K562 (cell line): ENCODE results near the gene NUP210. TPM values are rescaled to one million over a fixed set of nuclear protein-coding genes. Genes with fewer than 3 reads are reported as not detected.

Experiments
- FOXJ3 ChIP-seq: sonication (generic); formaldehyde crosslinking; IDR thresholded peaks from 2 replicates; pipeline ENCODE4 v1.4.0; 2020; ENCODE audit warnings: mild to moderate bottlenecking, missing genetic modification reagents
- KAT7 ChIP-seq: sonication (generic); formaldehyde crosslinking; IDR thresholded peaks from 2 replicates; pipeline ENCODE4 v1.8.0; 2022; ENCODE audit warnings: missing genetic modification reagents, mild to moderate bottlenecking, borderline replicate concordance
- MTF1 ChIP-seq: fragments of 250-450 bp; sonication (Bioruptor Pico); IDR thresholded peaks from 2 replicates; pipeline ENCODE4 v1.9.0; 2021; ENCODE audit warnings: moderate library complexity, mild to moderate bottlenecking, inconsistent platforms, borderline replicate concordance
- PCBP2 ChIP-seq: fragments of 200-400 bp; formaldehyde crosslinking; IDR thresholded peaks from 2 replicates; pipeline ENCODE4 v1.6.1; 2018; ENCODE audit warnings: low read length, low read depth, mild to moderate bottlenecking, moderate library complexity; ENCODE audit not compliant: poor library complexity, severe bottlenecking
- RAD21 ChIP-seq, 2 experiments: fragments of 250-450 bp in 1 of 2; fragments of 450-650 bp in 1 of 2; sonication (Bioruptor Pico) in 1 of 2; formaldehyde crosslinking in 1 of 2; IDR thresholded peaks in 1 of 2; conservative IDR thresholded peaks in 1 of 2; 2 replicates each; pipeline versions ENCODE4 v1.4.0 to v1.8.0; 2020 to 2022; ENCODE audit warnings: mild to moderate bottlenecking in 2 of 2, moderate library complexity in 1 of 2
- ZNF239 ChIP-seq: fragments of 250-450 bp; sonication (Bioruptor Pico); IDR thresholded peaks from 2 replicates; pipeline ENCODE4 v1.4.0; 2020; ENCODE audit warnings: mild to moderate bottlenecking
- polyA plus RNA-seq, 8 experiments: library from polyadenylated mRNA; depleted of rRNA in 4 of 8; stranded (reverse) in 5 of 8; unstranded in 3 of 8; fragments of >200 nt; fragmentation: Nextera tagmentation in 2 of 8; fragmentation: Illumina TruSeq in 1 of 8; extraction: Ambion mirVana in 2 of 8; extraction: Trizol in 1 of 8; gene quantifications; 2 replicates each; pipeline versions ENCODE4 v1.2.1 to v1.2.3, GENCODE V29; 2011 to 2014; ENCODE audit warnings: inconsistent platforms in 1 of 8, missing spikeins in 1 of 8
- total RNA-seq, 7 experiments: library from RNA; depleted of rRNA in 6 of 7; stranded (reverse); fragments of >200 nt in 6 of 7; fragmentation: Illumina TruSeq in 2 of 7; extraction: Trizol in 2 of 7; gene quantifications; 2 replicates each; pipeline versions ENCODE4 v1.2.1 to v1.2.3, GENCODE V29; 2011 to 2021; ENCODE audit warnings: low replicate concordance in 1 of 7
- TF ChIP-seq, protein P1 (sequence below): fragments of 250-450 bp; sonication (Bioruptor Pico); IDR thresholded peaks from 2 replicates; pipeline ENCODE4 v1.5.0; 2022; ENCODE audit warnings: mild to moderate bottlenecking
- TF ChIP-seq, protein P2 (sequence below), 2 experiments: fragments of 450-650 bp in 1 of 2; IDR thresholded peaks; 2 replicates each; pipeline ENCODE4 v1.6.1; 2011 to 2017; ENCODE audit warnings: low read depth in 2 of 2, antibody characterized with exemption in 1 of 2, borderline replicate concordance in 1 of 2, low read length in 1 of 2, mild to moderate bottlenecking in 1 of 2, mixed read lengths in 1 of 2; ENCODE audit not compliant: control insufficient read depth in 1 of 2
- TF ChIP-seq, protein P3 (sequence below): fragments of 250-450 bp; sonication (Bioruptor Pico); IDR thresholded peaks from 2 replicates; pipeline ENCODE4 v1.4.0; 2020; ENCODE audit warnings: borderline replicate concordance
- TF ChIP-seq, protein P4 (sequence below): sonication (generic); formaldehyde crosslinking; IDR thresholded peaks from 2 replicates; pipeline ENCODE4 v1.9.0; 2022; ENCODE audit warnings: mild to moderate bottlenecking, missing genetic modification reagents
- TF ChIP-seq, protein P5 (sequence below): fragments of 250-450 bp; sonication (Bioruptor Pico); IDR thresholded peaks from 2 replicates; pipeline ENCODE4 v1.5.0; 2021
- TF ChIP-seq, protein P6 (sequence below): sonication (generic); formaldehyde crosslinking; IDR thresholded peaks from 2 replicates; pipeline ENCODE4 v1.8.0; 2022; ENCODE audit warnings: mild to moderate bottlenecking, missing genetic modification reagents

NUP210 gene
- total and polyA plus RNA-seq, 9 of the 15 experiments (the other 6 are each of a cell fraction or from before 2014, with no cell fraction given) = 1.2 to 138 (median 44.0) TPM

DNA sequence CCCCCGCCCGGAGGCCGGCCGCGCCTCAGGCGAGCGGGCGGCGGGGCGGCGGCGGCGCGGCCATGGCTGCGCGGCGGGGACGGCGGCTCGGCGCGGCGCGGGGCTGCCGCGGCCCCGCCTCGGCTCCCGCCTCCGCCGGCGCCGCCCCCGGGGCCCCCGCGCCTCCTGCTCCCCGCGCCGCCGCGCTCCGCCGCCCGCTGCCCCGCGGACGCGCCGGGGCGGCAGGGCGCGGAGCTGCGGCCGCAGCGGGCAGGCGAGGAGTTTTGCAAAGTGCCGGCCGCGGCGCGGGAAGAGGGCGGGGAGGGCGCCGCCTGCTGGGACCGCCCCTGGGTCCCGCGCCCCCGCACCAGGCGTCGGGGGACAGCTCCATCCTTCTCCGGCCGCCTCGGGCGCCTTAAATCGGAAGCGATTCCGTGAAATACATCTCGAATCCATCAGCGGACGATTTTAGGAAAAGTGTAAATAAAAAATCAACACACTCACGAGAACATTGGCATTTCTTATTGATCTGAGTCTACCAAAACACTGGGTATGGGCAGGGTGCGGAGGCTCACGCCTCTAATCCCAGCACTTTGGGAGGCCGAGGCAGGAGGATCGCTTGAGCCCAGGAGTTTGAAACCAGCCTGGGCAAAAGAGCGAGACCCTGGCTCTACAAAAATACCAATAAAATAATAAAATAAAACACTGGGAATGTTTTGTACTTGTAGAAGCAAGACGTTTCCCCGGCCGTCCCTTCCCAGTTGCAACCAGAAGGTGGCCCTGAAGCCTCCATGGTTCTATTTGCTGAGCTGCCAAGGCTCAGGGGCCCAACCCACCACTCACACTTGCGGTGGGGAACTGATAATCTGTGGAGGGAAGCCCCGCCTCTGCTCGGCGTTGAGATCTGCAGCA is 136.9 kb downstream of the NUP210 start (continued):
- TF ChIP-seq, protein P1, sequence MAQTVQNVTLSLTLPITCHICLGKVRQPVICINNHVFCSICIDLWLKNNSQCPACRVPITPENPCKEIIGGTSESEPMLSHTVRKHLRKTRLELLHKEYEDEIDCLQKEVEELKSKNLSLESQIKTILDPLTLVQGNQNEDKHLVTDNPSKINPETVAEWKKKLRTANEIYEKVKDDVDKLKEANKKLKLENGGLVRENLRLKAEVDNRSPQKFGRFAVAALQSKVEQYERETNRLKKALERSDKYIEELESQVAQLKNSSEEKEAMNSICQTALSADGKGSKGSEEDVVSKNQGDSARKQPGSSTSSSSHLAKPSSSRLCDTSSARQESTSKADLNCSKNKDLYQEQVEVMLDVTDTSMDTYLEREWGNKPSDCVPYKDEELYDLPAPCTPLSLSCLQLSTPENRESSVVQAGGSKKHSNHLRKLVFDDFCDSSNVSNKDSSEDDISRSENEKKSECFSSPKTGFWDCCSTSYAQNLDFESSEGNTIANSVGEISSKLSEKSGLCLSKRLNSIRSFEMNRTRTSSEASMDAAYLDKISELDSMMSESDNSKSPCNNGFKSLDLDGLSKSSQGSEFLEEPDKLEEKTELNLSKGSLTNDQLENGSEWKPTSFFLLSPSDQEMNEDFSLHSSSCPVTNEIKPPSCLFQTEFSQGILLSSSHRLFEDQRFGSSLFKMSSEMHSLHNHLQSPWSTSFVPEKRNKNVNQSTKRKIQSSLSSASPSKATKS (CRISPR knock-in tag) = no peak
- TF ChIP-seq PCBP2 (no peak), MTF1 (CRISPR knock-in tag) (no peak), KAT7 (CRISPR knock-in tag) (no peak), FOXJ3 (CRISPR knock-in tag) (no peak), RAD21 (CRISPR knock-in tag; conservative IDR thresholded peaks at IDR 0.05 in 1 of 2, IDR thresholded peaks at IDR 0.05 in 1 of 2) (peak in 1 of 2 experiments; percentile 63; a peak in 2 of 4 replicates), ZNF239 (CRISPR knock-in tag) (no peak)
- TF ChIP-seq, protein P2, sequence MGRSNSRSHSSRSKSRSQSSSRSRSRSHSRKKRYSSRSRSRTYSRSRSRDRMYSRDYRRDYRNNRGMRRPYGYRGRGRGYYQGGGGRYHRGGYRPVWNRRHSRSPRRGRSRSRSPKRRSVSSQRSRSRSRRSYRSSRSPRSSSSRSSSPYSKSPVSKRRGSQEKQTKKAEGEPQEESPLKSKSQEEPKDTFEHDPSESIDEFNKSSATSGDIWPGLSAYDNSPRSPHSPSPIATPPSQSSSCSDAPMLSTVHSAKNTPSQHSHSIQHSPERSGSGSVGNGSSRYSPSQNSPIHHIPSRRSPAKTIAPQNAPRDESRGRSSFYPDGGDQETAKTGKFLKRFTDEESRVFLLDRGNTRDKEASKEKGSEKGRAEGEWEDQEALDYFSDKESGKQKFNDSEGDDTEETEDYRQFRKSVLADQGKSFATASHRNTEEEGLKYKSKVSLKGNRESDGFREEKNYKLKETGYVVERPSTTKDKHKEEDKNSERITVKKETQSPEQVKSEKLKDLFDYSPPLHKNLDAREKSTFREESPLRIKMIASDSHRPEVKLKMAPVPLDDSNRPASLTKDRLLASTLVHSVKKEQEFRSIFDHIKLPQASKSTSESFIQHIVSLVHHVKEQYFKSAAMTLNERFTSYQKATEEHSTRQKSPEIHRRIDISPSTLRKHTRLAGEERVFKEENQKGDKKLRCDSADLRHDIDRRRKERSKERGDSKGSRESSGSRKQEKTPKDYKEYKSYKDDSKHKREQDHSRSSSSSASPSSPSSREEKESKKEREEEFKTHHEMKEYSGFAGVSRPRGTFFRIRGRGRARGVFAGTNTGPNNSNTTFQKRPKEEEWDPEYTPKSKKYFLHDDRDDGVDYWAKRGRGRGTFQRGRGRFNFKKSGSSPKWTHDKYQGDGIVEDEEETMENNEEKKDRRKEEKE (IDR thresholded peaks at IDR 0.05; ENCODE audit: borderline replicate concordance in 1 of 2, control insufficient read depth in 1 of 2, low read depth in 2 of 2, low read length in 1 of 2) = no peak
- TF ChIP-seq, protein P3, sequence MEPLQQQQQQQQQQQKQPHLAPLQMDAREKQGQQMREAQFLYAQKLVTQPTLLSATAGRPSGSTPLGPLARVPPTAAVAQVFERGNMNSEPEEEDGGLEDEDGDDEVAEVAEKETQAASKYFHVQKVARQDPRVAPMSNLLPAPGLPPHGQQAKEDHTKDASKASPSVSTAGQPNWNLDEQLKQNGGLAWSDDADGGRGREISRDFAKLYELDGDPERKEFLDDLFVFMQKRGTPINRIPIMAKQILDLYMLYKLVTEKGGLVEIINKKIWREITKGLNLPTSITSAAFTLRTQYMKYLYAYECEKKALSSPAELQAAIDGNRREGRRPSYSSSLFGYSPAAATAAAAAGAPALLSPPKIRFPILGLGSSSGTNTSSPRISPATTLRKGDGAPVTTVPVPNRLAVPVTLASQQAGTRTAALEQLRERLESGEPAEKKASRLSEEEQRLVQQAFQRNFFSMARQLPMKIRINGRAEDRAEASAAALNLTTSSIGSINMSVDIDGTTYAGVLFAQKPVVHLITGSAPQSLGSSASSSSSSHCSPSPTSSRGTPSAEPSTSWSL (CRISPR knock-in tag) = no peak
- TF ChIP-seq, protein P4, sequence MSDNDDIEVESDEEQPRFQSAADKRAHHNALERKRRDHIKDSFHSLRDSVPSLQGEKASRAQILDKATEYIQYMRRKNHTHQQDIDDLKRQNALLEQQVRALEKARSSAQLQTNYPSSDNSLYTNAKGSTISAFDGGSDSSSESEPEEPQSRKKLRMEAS (CRISPR knock-in tag) = no peak
- TF ChIP-seq, protein P5, sequence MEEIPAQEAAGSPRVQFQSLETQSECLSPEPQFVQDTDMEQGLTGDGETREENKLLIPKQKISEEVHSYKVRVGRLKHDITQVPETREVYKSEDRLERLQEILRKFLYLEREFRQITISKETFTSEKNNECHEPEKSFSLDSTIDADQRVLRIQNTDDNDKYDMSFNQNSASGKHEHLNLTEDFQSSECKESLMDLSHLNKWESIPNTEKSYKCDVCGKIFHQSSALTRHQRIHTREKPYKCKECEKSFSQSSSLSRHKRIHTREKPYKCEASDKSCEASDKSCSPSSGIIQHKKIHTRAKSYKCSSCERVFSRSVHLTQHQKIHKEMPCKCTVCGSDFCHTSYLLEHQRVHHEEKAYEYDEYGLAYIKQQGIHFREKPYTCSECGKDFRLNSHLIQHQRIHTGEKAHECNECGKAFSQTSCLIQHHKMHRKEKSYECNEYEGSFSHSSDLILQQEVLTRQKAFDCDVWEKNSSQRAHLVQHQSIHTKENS (CRISPR knock-in tag) = no peak
- TF ChIP-seq, protein P6, sequence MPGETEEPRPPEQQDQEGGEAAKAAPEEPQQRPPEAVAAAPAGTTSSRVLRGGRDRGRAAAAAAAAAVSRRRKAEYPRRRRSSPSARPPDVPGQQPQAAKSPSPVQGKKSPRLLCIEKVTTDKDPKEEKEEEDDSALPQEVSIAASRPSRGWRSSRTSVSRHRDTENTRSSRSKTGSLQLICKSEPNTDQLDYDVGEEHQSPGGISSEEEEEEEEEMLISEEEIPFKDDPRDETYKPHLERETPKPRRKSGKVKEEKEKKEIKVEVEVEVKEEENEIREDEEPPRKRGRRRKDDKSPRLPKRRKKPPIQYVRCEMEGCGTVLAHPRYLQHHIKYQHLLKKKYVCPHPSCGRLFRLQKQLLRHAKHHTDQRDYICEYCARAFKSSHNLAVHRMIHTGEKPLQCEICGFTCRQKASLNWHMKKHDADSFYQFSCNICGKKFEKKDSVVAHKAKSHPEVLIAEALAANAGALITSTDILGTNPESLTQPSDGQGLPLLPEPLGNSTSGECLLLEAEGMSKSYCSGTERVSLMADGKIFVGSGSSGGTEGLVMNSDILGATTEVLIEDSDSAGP (CRISPR knock-in tag) = no peak
